Measurements from ENCODE around the gene BTF3L4. TPM values are rescaled to one million over a fixed set of nuclear protein-coding genes. Genes with fewer than 3 reads are reported as not detected.
"Not testable (repeated sequence)": the region's sequence is repeated elsewhere in the genome, so short reads cannot be mapped to it uniquely, and the experiment has no call there.

The BTF3L4 gene
- total RNA-seq, 1 donor from 2014 or later: 43.9 TPM

GRCh38 chr1:52055866-52056162 lies 281 bp upstream of the BTF3L4 start:
- no peak for DNase-seq

GRCh38 chr1:52056937-52057231 lies 789 bp downstream of the BTF3L4 start:
- no peak for DNase-seq

DNA sequence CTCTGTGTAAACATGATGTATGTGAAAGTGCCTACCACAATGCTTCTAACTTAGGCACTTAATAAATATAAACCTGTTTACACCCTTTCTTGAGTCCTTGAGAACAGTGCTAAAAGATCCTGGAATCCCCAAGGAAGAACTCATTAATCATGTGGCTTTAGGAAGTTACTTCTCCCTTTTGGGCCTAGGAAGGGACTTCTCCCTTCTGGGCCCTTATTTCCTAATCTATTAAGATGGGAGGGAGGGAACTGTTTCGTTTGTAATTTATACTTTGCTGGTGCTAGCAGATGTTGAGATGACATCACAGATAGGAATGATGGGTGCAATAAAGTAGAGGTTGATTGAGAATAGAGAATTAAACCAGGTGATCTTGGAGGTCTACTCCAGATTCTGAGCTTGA lies 1.2 kb downstream of the BTF3L4 start:
- no peak for DNase-seq

GRCh38 chr1:52057876-52058415 lies 1.9 kb downstream of the BTF3L4 start:
- DNase-seq: no peak

DNA sequence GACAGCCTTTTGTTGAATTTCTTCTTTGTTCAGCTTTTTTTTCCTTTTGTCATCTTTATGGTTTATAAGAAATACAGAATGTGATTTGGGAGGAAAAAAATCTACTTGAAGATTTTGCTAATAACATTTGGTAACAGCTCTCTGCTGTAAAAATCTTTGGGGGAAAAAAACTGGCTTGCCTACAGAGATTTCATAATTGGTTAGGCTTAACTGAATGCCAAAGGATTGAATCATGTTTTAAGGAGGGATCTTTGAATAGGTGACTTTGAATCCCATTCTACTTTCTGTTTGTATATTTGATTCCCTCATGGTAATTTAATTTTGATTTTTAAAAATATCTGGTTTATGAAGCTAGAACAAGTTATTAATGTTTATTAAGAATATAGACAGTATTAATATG lies 3.2 kb downstream of the BTF3L4 start:
- no peak for DNase-seq

DNA sequence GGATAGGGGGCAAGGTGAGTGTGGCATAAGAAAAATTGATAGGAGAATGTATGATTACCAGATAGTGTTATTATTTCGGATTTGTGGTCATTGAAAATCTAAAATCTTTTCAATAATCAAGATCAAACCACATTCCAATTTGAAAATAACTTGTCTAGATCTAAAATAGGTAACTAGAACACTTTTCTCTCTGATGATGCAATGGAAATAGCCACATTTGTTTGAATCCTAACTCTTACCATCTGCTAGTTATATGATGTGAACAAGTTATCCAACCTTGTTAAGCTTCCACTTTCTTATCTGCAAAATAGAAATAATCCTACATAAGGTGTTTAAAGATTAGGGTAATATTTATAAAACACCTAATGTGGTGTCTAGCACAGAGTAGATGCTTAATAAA lies 3.8 kb downstream of the BTF3L4 start:
- DNase-seq: no peak

GRCh38 chr1:52060822-52061221 lies 4.7 kb downstream of the BTF3L4 start:
- no peak for DNase-seq

DNA sequence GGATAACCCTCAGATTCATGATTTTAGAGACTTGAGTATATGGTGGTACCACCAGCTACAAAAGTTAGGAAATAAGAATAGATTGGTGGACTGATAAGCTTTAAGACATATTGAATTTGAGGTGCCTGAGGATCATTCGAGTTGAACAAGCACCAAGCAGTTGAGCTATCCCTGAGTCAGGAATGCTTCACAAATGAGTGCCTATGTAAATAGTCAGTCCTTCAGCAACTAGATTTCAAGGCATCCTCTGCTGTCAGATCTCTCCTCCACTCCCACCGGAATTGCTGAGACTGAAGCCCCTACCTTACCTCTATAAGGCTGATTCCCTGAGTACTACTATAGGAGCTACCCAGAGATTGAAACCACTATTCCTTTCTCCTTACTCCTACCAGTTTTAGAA lies 7.1 kb downstream of the BTF3L4 start:
- DNase-seq: no peak

DNA sequence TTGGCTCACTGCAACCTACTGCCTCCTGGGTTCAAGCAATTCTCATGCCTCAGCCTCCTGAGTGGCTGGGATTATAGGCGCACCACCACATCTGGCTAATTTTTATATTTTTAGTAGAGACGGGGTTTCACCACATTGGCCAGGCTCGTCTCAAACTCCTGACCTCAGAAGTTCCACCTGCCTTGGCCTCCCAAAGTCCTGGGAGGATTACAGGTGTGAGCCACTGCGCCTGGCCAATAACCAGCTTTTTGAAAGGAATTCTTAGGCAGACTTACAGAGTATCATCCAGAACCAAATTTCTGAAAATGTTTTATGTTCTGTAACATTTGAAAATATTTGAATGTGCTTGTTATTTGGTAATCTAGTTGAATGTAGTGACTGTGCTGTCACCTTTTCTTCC lies 14.6 kb downstream of the BTF3L4 start:
- DNase-seq: no peak

DNA sequence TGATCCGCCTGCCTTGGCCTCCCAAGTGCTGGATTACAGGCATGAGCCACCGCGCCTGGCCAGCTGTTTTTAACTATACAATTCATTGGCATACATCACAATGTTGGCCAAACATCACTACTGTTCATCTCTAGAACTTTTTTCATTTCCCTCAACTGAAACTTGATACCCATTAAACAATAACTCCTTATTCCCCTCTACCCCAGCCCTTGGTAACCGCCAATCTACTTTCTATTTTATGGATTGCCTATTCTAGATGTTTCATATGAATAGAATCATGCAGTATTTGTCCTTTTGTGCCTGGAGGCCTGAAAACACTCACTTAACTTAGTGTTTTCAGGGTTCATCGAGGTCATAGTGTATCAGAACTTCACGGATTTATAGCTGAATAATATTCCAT lies 16.2 kb downstream of the BTF3L4 start:
- no peak for DNase-seq

DNA sequence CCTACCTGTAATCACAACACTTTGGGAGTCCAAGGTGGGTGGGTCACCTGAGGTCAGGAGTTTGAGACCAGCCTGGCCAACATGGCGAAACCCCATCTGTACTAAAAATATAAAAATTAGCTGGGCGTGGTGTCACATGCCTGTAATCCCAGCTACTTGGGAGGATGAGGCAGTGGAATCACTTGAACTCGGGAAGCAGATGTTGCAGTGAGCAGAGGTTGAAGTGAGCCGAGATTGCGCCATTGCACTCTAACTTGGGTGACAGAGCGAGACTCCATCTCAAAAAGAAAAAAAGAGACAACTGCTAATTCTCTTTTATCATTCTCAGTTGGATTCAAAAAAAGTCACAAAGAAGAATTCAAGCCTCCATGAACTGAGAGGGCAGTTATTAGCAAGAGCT lies 21.2 kb downstream of the BTF3L4 start:
- DNase-seq: not testable (repeated sequence)

DNA sequence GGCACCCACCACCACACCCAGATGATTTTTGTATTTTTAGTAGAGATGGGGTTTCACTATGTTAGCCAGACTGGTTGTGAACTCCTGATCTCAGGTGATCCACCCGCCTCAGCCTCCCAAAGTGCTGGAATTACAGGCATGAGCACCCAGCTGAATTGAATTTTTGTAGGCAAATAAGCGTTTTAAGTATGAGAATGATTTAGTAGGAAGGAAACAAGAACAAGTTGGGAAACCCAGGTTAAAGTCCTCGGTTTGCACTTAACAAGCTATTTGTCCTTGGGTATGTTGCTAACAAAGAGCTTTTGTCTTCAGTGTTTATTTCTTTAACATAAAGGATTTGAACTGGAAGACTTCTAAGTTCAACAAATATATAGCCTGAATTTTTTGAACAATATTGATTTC lies 23.9 kb downstream of the BTF3L4 start:
- DNase-seq: no peak

- not testable (repeated sequence) for DNase-seq
These were observed 31.8 kb downstream of the BTF3L4 start for GRCh38 chr1:52087892-52088291.

DNA sequence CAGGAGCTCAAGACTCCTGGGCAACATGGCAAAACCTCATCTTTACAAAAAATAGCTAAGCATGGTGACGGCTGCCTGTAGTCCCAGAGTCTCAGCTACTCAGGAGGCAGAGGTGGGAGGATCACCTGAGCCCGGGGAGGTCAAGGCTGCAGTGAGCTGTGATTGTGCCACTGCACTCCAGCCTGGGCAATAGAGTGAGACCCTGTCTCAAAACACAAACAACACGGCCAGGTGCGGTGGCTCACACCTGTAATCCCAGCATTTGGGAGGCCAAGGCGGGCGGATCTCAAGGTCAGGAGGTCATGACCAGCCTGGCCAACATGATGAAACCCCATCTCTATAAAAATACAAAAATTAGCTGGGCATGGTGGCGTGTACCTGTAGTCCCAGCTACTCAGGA lies 38.2 kb downstream of the BTF3L4 start:
- DNase-seq: not testable (repeated sequence)

DNA sequence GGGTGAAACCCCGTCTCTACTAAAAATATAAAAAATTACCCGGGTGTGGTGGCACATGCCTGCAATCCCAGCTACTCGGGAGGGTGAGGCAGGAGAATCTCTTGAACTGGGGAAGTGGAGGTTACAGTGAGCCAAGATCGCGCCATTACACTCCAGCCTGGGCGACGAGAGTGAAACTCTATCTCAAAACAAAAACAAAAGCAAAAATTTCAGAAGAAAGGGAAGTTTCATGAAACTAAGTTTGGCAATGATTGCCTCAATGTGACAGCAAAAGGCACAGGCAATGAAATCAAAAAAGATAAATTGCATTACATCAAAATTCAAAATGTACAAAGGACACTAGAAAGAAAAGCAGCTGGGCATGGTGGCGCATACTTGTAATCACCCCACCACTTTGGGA lies 40.1 kb downstream of the BTF3L4 start:
- no peak for DNase-seq

DNA sequence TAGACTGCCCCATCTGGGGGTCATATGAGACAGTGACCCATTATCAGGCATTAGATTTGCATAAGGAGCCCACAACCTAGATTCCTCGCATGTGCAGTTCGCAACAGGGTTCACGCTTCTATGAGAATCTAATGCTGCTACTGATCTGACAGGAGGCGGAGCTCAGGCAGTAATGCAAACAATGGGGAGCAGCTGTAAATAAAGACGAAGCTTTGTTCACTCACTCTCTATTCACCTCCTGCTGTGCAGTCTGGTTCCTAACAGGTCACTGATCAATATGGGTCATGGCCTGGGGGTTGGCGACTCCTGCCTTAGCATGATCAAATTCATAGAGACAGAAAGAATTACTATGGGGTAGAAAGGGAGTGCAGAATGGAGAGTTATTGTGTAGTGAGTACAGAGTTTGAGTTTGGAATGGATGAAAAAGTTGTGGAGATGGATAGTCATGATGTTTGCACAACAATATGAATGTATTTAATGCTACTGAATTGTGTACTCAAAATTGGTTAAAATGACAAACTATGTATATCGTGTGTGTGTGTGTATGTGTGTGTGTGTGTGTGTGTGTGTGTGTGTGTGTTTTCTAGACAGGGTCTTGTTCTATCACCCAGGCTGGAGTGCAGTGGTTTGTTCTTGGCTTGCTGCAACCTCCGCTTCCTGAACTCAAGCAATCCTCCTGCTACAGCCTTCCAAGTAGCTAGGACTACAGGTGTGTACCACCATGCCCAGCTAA lies 42.2 kb downstream of the BTF3L4 start:
- no peak for DNase-seq

- no peak for DNase-seq
These were observed 46.4 kb downstream of the BTF3L4 start for GRCh38 chr1:52102336-52103013.

DNA sequence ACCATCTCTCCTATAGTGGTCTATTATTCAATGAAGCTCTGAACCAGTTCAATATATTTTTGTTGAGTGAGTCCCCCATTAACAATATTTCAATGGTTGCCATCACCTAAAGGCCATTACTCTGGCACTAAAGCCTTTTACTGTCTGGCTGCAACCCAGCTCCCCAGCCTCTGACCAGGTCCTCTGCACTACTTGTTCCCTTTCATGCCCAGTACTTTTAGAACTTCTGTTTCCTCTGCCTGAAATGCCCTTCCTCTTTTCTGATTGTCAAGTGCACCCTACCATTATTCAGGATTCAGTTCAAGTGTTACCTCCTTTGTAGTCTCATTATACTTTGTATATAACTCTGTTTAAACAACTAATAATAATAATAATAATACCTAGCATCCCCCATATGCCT lies 55.4 kb downstream of the BTF3L4 start:
- no peak for DNase-seq

- no peak for DNase-seq
These were observed 56.4 kb downstream of the BTF3L4 start for GRCh38 chr1:52112489-52112888.

- DNase-seq: no peak
These were observed 63.4 kb downstream of the BTF3L4 start for GRCh38 chr1:52119301-52120079.

GRCh38 chr1:52122384-52122783 lies 66.3 kb downstream of the BTF3L4 start:
- no peak for DNase-seq

DNA sequence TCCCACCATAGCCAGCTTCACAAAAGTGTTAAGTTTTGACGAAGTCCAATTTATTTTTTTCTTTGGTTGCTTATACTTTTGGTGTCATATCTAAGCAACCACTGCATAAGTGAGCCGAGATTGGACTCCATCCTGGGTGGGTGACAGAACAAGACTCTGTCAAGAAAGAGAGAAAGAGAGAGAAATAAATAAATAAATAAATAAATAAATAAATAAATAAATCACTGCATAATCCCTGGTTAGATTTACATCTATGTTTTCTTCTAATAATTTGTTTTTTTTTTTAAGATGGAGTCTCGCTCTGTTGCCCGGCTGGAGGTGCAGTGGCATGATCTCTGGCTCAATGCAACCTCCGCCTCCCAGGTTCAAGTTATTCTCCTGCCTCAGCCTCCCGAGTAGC lies 67.5 kb downstream of the BTF3L4 start:
- no peak for DNase-seq

DNA sequence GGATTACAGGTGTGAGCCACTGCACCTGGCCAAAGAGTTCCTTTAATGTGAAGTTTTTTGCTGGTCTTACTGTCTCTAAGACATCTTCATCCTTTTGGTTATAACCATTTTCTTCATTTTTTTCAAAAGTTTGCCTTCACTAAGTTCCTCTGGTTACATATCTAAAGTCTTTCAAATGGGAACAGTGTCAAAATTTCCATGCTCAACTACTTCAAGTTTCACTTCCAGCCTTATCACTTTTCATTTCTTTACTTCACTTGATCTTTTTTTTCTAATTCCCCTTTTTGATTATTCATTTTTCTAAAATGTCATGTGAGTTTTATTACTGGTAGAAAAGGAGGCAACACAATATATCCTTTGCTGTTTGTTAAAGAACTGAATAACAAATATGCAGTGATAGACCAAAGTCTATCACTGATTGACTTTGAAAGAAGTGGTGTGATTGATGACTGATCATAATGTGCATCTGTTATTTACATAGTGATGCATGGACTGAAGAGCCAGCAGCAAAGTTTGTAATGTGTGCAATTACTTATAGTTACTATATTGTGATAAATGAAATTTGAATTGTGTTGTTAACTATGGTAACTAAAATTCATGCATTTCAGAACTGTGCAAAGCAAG lies 69.8 kb downstream of the BTF3L4 start:
- no peak for DNase-seq
